Pulmonary artery endothelial cell (primary cell): Measurements from ENCODE around the gene WDR74. TPM values are rescaled to one million over a fixed set of nuclear protein-coding genes. Genes with fewer than 3 reads are reported as not detected.
"Not testable (repeated sequence)": the region's sequence is repeated elsewhere in the genome, so short reads cannot be mapped to it uniquely, and the experiment has no call there.

Experiments used
- DNase-seq: peaks from one replicate; pipeline ENCODE4 v3.0.0-alpha.2; 2011; ENCODE audit warnings: low read depth, low spot score
- total RNA-seq: library from RNA; depleted of rRNA; stranded (reverse); fragments of >200 nt; gene quantifications from 2 replicates; pipeline ENCODE4 v1.2.3, GENCODE V29; 2014

The WDR74 gene
- total RNA-seq, 1 donor from 2014 or later = 71.2 TPM

- DNase-seq = no peak
Observed at GRCh38 chr11:62860835-62861563, 21.6 kb upstream of the WDR74 start.

- not testable (repeated sequence) for DNase-seq
Observed at GRCh38 chr11:62859281-62859703, 19.9 kb upstream of the WDR74 start.

DNA sequence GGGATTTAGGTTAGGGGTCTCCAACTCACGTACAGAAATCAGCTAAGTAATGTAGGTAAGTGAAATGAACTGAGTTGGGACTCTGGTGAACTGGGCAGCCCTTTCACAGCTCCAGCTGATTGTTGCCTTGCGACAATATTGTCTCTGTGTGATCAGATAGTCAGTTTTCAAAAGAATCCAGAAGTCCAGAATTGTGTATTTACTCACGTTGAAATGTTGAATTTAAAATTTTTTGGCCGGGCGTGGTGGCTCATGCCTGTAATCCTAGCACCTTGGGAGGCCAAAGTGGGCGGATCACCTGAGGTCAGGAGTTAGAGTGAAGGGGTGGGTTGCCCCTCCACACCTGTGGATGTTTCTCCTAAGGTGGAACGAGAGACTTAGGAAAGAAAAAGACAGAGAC lies 18.8 kb upstream of the WDR74 start:
- no peak for DNase-seq

GRCh38 chr11:62857541-62857982 lies 18.2 kb upstream of the WDR74 start:
- no peak for DNase-seq

- no peak for DNase-seq
Observed at GRCh38 chr11:62856333-62856895, 17.0 kb upstream of the WDR74 start.

DNA sequence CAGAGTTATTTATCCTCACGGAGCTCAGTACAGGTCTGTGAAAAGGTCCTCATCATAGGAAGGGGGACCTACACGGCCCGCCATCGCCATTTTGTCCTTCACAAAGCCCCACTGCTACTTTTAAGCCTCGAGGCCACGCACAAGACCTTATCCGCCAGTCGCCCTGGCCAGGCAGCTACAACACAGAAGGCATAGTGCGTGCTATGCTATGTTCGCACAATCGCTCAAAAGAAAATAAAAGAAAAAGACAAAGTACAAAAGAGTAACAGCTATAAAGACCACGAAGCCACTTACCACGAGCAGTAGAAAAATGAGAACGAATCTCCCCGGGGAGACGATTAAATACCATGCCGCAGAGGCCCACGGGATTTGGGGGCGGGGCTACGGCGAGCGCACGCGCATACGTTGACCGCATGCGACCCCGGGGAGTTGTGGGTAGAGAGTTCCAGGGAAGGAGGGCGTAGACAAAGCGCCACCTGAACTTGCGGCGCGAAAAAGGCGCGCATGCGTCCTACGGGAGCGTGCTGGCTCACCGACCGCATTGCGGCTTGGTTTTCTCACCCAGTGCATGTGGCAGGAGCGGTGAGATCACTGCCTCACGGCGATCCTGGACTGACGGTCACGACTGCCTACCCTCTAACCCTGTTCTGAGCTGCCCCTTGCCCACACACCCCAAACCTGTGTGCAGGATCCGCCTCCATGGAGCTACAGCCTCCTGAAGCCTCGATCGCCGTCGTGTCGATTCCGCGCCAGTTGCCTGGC lies 16.4 kb upstream of the WDR74 start:
- DNase-seq = peak; percentile 92

GRCh38 chr11:62854825-62855570 lies 15.6 kb upstream of the WDR74 start:
- DNase-seq = no peak

DNA sequence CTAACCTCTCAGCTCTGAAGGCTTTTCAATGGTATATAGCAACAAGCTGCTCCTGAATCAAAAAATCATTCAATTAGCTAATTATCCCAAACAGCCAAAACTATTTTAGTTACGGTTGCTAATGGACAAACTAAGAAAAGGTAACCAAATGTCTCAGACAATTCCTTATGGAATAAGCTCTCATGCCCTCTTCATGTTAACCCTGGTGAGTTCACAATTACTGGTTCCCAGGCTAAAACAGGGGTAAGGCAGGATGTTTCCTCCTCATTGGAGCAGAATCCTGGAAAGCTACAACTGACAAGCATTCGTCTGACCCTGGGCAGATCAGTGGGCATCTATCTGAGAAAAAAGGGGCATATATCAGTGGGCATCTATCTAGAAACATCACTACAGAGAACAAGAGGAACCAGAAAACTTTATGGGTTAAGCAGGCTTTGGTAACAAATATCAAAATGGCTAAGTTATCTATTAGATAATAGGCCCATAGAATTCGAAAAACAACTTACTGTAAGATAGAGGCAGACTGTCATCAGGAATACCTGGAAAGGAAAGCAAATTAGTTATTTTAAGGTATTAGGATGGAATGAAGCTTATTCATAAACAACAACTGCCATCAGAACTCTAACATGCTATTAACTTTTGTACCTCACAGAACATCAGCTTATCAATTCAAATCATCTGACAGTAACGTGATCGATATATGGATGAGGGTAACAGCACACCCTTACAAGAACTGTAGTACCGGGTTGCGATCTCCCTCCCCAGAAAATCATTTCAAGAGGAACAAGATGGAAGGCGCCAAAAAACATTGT lies 14.8 kb upstream of the WDR74 start:
- DNase-seq = no peak

GRCh38 chr11:62853279-62853965 lies 14.0 kb upstream of the WDR74 start:
- DNase-seq = no peak

DNA sequence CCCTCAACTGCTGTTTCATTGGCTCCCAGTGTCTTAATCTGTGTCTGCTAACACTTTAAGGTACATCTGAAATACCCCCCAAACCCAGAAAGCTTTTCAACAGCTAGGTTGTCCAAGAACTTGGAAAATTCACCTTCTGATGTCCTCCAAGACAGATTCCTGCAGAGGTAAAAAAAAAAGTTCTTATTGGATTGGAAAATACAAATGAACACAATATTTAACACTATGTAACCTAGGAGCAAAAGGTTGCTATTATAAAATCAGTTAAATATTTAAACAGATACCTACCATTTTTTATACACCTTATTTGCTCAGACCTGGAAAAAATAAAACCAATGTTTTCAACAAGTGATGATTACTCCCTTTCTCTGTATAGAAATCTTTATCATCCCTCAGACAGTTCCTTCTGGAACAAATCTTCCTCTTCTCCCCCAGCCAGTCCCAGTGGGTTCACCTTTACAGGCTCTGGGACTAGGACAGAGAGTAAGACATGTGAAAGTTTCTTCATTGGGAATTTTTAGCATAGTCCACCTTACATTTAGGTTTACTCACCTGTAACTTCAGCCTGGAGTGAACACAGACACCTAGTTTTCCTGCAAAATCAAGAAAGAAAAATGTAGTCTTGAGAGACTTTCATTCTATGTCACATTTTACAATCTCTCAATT lies 13.3 kb upstream of the WDR74 start:
- DNase-seq = no peak

DNA sequence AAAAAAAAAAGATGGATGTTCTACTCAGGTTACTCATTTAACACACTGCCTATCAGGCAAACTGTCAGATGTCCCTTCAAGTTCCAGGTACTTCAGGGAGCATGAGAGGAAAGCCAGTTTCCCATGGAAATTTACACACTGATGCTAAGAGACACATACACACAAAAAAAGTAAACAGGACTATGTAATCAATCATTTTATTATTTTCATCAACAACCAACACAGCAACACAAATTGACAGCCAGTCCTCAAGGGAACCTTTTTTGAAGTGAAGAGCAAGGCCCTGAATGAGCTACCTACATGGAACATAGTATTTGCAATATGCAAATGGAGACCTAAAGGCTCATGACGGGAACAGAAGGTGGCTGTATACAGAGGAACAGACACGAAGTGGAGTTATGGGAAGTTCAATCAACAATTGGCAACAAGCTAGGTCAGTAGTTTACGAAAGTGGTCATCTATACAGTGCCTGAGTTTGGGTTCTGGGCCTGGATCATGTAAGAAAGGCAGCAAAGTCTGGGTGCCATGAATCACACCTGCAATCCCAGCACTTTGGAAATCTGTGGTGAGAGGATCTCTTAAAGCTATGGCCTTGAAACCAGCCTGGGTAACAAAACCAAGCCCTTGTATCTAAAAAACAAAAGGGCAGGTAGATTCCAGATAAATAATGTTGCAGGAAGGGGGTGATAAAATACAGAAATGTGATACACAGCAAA lies 12.6 kb upstream of the WDR74 start:
- no peak for DNase-seq

- DNase-seq = no peak
Observed at GRCh38 chr11:62850911-62851806, 11.8 kb upstream of the WDR74 start.

DNA sequence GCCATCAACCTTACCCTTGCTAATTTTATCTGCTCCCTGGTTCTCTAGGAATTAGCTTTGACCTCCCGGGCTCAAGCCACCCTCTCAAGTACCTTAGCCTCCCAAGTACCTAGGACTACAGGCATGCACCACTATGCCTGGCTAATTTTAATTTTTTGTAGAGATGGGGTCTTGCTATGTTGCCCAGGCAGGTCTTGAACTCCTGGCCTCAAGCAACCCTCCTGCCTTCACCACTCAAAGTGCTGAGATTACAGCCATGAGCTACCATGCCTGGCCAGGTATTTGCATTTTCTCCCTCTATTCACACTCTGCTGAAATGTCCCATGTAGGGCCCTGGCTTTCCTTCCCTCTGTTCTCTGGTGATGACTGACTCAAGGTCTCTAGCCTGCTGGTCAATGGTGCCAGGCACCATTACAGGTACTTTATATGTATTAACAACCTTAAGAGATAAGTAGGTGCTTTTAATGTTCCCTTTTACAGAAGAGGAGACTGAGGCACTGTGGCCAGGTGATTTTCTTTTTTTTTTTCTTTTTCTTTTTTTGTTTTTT lies 8.5 kb upstream of the WDR74 start:
- DNase-seq = no peak

GRCh38 chr11:62846177-62846576 lies 6.8 kb upstream of the WDR74 start:
- no peak for DNase-seq

DNA sequence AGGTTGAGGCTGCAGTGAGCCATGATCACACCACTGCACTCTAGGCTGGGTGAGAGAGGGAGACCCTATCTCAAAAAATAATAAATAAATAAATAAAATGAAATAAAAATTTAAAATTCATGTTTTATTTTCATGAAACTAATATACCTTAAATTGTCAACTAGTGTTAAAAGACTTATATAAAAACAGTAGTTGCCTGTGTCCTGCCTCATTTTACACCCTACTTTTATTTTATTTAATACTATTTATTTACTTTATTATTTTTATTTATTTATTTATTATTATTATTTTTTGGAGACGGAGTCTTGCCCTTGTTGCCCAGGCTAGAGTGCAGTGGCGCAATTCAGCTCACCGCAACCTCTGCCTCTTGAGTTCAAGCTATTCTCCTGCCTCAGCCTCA lies 4.8 kb upstream of the WDR74 start:
- DNase-seq = no peak

DNA sequence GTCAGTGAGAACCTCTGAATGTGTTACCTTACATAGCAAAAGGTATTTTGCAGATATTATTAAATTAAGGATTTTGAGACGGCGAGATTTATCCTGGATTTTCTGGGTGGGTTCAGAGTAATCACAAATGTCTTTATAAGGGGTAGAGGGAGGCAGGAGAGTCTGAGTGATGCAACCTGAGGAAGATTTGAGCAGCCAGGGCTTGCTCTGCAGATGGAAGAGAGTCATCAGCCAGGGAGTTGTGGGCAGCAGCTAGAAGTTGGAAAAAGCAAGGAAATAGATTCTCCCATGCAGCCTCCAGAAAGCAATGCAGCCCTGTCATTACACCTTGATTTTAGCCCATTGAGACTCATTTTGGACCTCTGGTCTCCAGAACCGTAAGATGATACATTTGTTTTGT lies 4.1 kb upstream of the WDR74 start:
- DNase-seq = no peak

- DNase-seq = not testable (repeated sequence)
Observed at GRCh38 chr11:62842891-62843290, 3.5 kb upstream of the WDR74 start.
